Adrenal gland (tissue), 12 donors: Measurements from ENCODE around the gene USP34. TPM values are rescaled to one million over a fixed set of nuclear protein-coding genes. Genes with fewer than 3 reads are reported as not detected.

Source experiments
- DNase-seq, 7 donors: peaks; one replicate each; pipeline ENCODE4 v3.0.0-alpha.2; 2019 to 2020
- H3K27ac ChIP-seq, 5 donors: fragments of 200-600 bp; sonication (generic) in 4 of 5; 1 replicate in 3 of 5; 2 replicates in 2 of 5; pipeline versions ENCODE4 v1.5.1 to v1.8.0; 2016 to 2020; ENCODE audit warnings: mild to moderate bottlenecking in 1 of 5
- H3K27me3 ChIP-seq: fragments of 200-600 bp; 2 replicates; pipeline ENCODE4 v1.8.0; 2021
- H3K36me3 ChIP-seq, 2 donors: fragments of 200-600 bp; replicated peaks in 1 of 2; 1 replicate in 1 of 2; 2 replicates in 1 of 2; pipeline versions ENCODE4 v1.5.1 to v1.8.0; 2018 to 2022
- H3K4me1 ChIP-seq, 2 donors: fragments of 200-600 bp; replicated peaks in 1 of 2; 1 replicate in 1 of 2; 2 replicates in 1 of 2; pipeline versions ENCODE4 v1.5.1 to v1.8.0; 2018 to 2021
- H3K4me3 ChIP-seq, 4 donors: fragments of 200-600 bp; sonication (generic) in 3 of 4; one replicate each; pipeline ENCODE4 v1.5.1; 2016 to 2018
- H3K9me3 ChIP-seq, 3 donors: fragments of 200-600 bp; sonication (generic) in 1 of 3; replicated peaks in 1 of 3; 1 replicate in 2 of 3; 2 replicates in 1 of 3; pipeline versions ENCODE4 v1.5.1 to v1.8.0; 2016 to 2021
- CTCF ChIP-seq, 6 experiments: fragments of 450-650 bp in 4 of 6; fragments of 200-600 bp in 2 of 6; sonication (generic) in 1 of 6; IDR thresholded peaks; 1 replicate in 5 of 6; 2 replicates in 1 of 6; pipeline versions ENCODE4 v1.5.1 to v1.8.0; 2016 to 2021; ENCODE audit warnings: antibody characterized with exemption in 6 of 6, mild to moderate bottlenecking in 2 of 6, moderate library complexity in 1 of 6
- POLR2A ChIP-seq, 2 donors: fragments of 450-650 bp; IDR thresholded peaks; one replicate each; pipeline ENCODE4 v1.6.1; 2017; ENCODE audit warnings: antibody characterized with exemption in 2 of 2, mild to moderate bottlenecking in 2 of 2, moderate library complexity in 1 of 2
- WGBS, 4 donors: extraction: QIAGEN DNeasy Blood & Tissue Kit in 2 of 4; methylation state at CpG; one replicate each; pipeline versions ENCODE4 v1.1.5 to v1.1.7; 2013 to 2017; 5-methylcytosine and 5-hydroxymethylcytosine counted together
- intact Hi-C, 2 donors: fragments of 100-400 bp; cut with DNase I; formaldehyde crosslinking; loops; one replicate each; pipeline versions ENCODE4 v1.14.1 to v1.15.0; 2022 to 2023
- polyA plus RNA-seq, 3 donors: library from polyadenylated mRNA; stranded (reverse); fragments of 200-250 nt in 2 of 3; fragments of 350-450 nt in 1 of 3; fragmentation: Illumina TruSeq in 1 of 3; extraction: RNeasy Lipid Tissue Mini Kit (QIAGEN cat#74804) in 1 of 3; gene quantifications; one replicate each; pipeline ENCODE4 v1.2.3, GENCODE V29; 2013 to 2014
- total RNA-seq, 9 donors: library from RNA; depleted of rRNA in 4 of 9; stranded (reverse); fragments of >200 nt in 4 of 9; fragments of 120-200 nt in 1 of 9; fragmentation: NEBNext Ultra II Directional in 1 of 9; extraction: Animal tissue kit (Norgen Biotek cat#: 25700) in 1 of 9; gene quantifications; one replicate each; pipeline versions ENCODE4 v1.1.0 to v1.2.4, GENCODE V29; 2013 to 2023
- donor health status: healthy with polysubstance abuse.
- donor health status: Bipolar disorder and iron deficiency.
- donor health status: DM: yes; HTN: yes; CAD: no.
- donor health status: DM: no; HTN: no; CAD: no.
- donor health status: DM: no; HTN: no; CAD: no.
- donor health status: DM: yes; HTN: yes; CAD: no.

USP34 gene
- total and polyA plus RNA-seq, 12 donors, result 78.1 to 163 (median 99.2) TPM

DNA sequence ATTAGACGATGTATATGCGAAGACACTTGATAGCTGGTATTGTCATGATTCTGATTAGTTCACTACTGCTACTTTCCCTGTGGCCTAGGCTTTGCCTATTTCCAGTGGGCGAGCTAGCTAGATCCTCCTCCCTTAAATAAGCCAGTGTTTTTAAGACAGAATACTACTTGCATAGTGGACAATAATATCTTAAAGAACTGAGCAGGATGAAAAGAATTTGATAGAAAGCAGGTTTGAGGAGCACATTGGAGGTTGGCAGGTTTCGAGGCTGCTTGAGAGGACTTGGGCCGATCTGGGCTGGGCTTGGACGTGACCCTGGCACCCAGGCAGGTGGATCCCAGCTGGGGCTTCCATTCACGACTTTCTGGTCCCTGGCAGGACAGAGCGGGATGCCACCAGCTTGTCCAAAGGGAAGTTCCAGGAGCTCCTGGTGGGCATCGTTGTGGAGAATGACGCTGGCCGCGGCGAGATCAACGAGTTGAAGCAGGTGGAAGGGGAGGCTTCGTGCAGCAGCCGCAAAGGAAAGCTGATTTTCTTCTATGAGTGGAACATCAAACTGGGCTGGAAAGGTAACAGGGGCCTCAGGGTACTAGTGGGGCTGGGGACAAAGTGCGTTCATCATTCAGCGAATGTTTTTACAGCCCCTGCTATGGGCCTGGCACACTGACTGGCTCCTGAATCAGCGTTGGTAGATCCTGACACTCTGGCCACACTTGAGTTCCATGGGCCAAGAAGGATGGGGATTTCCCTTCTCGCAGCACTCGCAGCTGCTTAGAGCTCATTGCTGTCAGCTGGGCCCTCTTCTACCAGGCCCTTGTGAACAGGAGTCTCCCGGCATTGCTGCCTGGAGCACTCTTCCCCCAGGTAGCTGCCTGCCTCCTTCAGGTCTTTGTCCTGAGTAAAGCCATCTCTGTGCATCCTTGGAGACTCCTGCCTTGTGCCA lies 292.0 kb downstream of the USP34 start:
- DNase-seq, result peak in 1 of 7 donors; percentile 27
- Histone ChIP-seq H3K4me1 (peaks cover 40 to 46% of the 10 kb centered on the region in 2 donors), H3K27me3 (no peaks in the 10 kb centered on the region), H3K36me3 (peaks cover 0 to 25% of the 10 kb centered on the region in 2 donors), H3K27ac (peak overlapping the region in 3 of 5 donors; percentile 65 to 100 (median 99)), H3K4me3 (peak overlapping the region in 1 of 4 donors; percentile 63), H3K9me3 (no peaks in the 10 kb centered on the region)
- TF ChIP-seq POLR2A (IDR thresholded peaks at IDR 0.05) (no peak), CTCF (IDR thresholded peaks at IDR 0.05) (no peak)
- 89 to 94% (median 90%) methylated on average over 22 of the region's 22 CpGs for WGBS, 4 donors
- intact Hi-C loops, result no loop called here

GRCh38 chr2:61177727-61178549 lies 292.9 kb downstream of the USP34 start:
- H3K4me3 ChIP-seq, result peak overlapping the region; percentile 21 to 63 (median 57)
- peak in 1 of 2 donors; percentile 5 for TF ChIP-seq POLR2A (IDR thresholded peaks at IDR 0.05)
- no peak for TF ChIP-seq CTCF (IDR thresholded peaks at IDR 0.05)
- no peaks in the 10 kb centered on the region for H3K27me3 ChIP-seq
- H3K36me3 ChIP-seq, result peaks cover 0 to 15% of the 10 kb centered on the region in 2 donors
- H3K27ac ChIP-seq, result peak overlapping the region; percentile 74 to 100 (median 94)
- H3K4me1 ChIP-seq, result peaks cover 40 to 46% of the 10 kb centered on the region in 2 donors
- no peaks in the 10 kb centered on the region for H3K9me3 ChIP-seq
- intact Hi-C loops, result no loop called here
- DNase-seq, result peak in 4 of 7 donors; percentile 35 to 63 (median 52)
- WGBS, 4 donors, result 19 to 27% (median 21%) methylated on average over 25 to 45 of the region's 45 CpGs

- TF ChIP-seq POLR2A (IDR thresholded peaks at IDR 0.05) (peak; percentile 91 to 96), CTCF (IDR thresholded peaks at IDR 0.05) (peak in 1 of 6 experiments; percentile 13)
- H3K27ac ChIP-seq, result peak overlapping the region; percentile 76 to 100 (median 94)
- H3K36me3 ChIP-seq, result peaks cover 0 to 6% of the 10 kb centered on the region in 2 donors
- no peaks in the 10 kb centered on the region for H3K9me3 ChIP-seq
- intact Hi-C loops, result no loop called here
- no peaks in the 10 kb centered on the region for H3K27me3 ChIP-seq
- H3K4me1 ChIP-seq, result peaks cover 39 to 42% of the 10 kb centered on the region in 2 donors
- peak overlapping the region; percentile 21 to 63 (median 57) for H3K4me3 ChIP-seq
- DNase-seq, result peak; percentile 94 to 96 (median 94)
- WGBS, 4 donors, result 0 to 1% (median 1%) methylated on average over 17 to 110 of the region's 111 CpGs
Observed at GRCh38 chr2:61176755-61177726, 293.8 kb downstream of the USP34 start.
